Breast epithelium (tissue), 3 donors: Measurements from ENCODE around the gene FAM222A.

Experiments used
- CTCF ChIP-seq, 3 donors: fragments of 450-650 bp; IDR thresholded peaks; one replicate each; pipeline ENCODE4 v1.5.1; 2016 to 2017; ENCODE audit warnings: antibody characterized with exemption in 3 of 3, mild to moderate bottlenecking in 3 of 3, moderate library complexity in 3 of 3
- POLR2A ChIP-seq: fragments of 450-650 bp; IDR thresholded peaks from one replicate; pipeline ENCODE4 v1.6.1; 2016; ENCODE audit warnings: antibody characterized with exemption, mild to moderate bottlenecking, moderate library complexity
- POLR2AphosphoS5 ChIP-seq, 3 donors: sonication (generic); formaldehyde crosslinking; IDR thresholded peaks; one replicate each; pipeline ENCODE4 v1.6.1; 2017; ENCODE audit warnings: antibody characterized with exemption in 3 of 3

DNA sequence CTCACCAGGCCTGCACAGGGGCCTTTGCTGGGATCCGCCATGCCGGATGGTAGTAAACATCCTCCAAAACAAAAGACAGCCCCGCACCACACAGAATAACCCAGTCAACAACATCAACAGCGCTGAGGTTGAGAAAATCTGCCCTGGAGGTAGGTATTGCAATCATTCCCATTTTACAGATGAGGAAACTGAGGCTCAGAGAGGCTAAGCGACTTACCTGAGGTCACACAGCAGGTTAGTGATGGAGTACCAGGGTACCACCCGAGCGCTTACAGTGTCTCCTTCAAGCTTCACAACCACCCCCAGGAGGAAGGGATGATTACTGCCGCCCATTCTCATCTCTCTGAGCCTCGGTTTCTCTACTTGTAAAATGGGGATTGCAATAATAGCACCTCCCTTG is 104.6 kb downstream of the FAM222A start:
- TF ChIP-seq CTCF (IDR thresholded peaks at IDR 0.05): no peak
- TF ChIP-seq POLR2AphosphoS5 (IDR thresholded peaks at IDR 0.05): no peak
- TF ChIP-seq POLR2A: no peak
